OCI-LY3 (cell line): ENCODE measurements around the gene C7orf57.

Experiments
- EZH2phosphoT487 ChIP-seq: fragments of 200-600 bp; shearing (Covaris generic); IDR thresholded peaks from 2 replicates; pipeline ENCODE4 v1.6.1; 2018; ENCODE audit warnings: antibody characterized with exemption, mixed run types, low read depth
- TF ChIP-seq, protein P1 (sequence below): fragments of 200-600, 300-600 bp; sonication (generic); IDR thresholded peaks from 2 replicates; pipeline ENCODE4 v1.5.1; 2014; ENCODE audit warnings: antibody characterized with exemption, low read length, low read depth

DNA sequence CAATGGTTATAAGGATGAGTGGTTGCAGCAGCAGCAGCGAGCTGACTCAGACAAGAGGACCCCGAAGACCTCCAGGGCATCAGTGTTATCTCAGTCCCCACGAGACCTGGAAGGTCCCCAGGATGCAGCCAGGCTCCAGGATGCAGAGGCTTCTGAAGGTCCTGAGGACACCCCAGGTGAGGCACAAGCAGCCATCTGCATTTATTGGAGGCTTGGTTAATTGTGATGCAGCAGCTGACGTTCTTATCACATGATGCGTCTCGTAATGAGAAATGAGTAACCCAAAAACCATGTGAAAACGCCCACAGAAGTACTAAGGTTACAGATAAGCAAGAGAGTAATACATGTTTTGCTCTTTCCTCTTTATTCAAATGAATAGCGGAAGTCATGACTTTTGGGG, 17.4 kb downstream of the C7orf57 start:
- TF ChIP-seq, protein P1, sequence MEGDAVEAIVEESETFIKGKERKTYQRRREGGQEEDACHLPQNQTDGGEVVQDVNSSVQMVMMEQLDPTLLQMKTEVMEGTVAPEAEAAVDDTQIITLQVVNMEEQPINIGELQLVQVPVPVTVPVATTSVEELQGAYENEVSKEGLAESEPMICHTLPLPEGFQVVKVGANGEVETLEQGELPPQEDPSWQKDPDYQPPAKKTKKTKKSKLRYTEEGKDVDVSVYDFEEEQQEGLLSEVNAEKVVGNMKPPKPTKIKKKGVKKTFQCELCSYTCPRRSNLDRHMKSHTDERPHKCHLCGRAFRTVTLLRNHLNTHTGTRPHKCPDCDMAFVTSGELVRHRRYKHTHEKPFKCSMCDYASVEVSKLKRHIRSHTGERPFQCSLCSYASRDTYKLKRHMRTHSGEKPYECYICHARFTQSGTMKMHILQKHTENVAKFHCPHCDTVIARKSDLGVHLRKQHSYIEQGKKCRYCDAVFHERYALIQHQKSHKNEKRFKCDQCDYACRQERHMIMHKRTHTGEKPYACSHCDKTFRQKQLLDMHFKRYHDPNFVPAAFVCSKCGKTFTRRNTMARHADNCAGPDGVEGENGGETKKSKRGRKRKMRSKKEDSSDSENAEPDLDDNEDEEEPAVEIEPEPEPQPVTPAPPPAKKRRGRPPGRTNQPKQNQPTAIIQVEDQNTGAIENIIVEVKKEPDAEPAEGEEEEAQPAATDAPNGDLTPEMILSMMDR: no peak
- no peak for TF ChIP-seq EZH2phosphoT487
